ENCODE results near the gene MPPE1.

Gene MPPE1

GRCh38 chr18:11872479-11873136 is 35.5 kb downstream of the MPPE1 start:
- DNase-seq (ENCODE audit: extremely low read depth, insufficient read length), result no peak
- no peaks in the 10 kb centered on the region for H3K36me3 ChIP-seq (ENCODE audit: control insufficient read depth, insufficient read depth, low read length)
- no peak overlapping the region for H3K4me3 ChIP-seq (replicated peaks; ENCODE audit: low read depth, low read length)
- TF ChIP-seq, protein P1, sequence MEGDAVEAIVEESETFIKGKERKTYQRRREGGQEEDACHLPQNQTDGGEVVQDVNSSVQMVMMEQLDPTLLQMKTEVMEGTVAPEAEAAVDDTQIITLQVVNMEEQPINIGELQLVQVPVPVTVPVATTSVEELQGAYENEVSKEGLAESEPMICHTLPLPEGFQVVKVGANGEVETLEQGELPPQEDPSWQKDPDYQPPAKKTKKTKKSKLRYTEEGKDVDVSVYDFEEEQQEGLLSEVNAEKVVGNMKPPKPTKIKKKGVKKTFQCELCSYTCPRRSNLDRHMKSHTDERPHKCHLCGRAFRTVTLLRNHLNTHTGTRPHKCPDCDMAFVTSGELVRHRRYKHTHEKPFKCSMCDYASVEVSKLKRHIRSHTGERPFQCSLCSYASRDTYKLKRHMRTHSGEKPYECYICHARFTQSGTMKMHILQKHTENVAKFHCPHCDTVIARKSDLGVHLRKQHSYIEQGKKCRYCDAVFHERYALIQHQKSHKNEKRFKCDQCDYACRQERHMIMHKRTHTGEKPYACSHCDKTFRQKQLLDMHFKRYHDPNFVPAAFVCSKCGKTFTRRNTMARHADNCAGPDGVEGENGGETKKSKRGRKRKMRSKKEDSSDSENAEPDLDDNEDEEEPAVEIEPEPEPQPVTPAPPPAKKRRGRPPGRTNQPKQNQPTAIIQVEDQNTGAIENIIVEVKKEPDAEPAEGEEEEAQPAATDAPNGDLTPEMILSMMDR (IDR thresholded peaks at IDR 0.05; ENCODE audit: insufficient read depth, low read length, poor library complexity, severe bottlenecking), result peak; percentile 55
- no peaks in the 10 kb centered on the region for H3K27me3 ChIP-seq (replicated peaks; ENCODE audit: control insufficient read depth, insufficient read depth, low read length)

DNA sequence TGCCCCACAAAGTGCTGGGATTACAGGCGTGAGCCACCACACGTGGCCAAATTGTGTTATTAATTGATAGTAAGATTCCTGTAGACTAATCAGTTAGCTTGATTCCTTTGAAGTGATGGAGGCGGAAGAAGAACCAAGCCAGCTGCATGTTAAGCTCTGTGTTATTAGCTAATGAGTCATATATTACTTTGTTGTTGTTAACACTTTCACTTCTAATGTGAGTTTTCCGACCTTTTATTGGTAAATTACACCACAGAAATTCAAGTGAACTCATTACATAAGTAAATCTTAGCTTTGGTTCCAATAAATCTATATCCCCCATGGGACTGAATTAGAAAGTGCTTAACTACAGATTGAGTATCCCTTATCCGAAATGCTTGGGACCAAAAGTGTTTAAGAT is 36.6 kb downstream of the MPPE1 start:
- Histone ChIP-seq H3K4me3 (replicated peaks; ENCODE audit: low read depth, low read length) (no peak overlapping the region), H3K36me3 (ENCODE audit: control insufficient read depth, insufficient read depth, low read length) (no peaks in the 10 kb centered on the region), H3K27me3 (replicated peaks; ENCODE audit: control insufficient read depth, insufficient read depth, low read length) (no peaks in the 10 kb centered on the region)
- peak; percentile 57 for DNase-seq (ENCODE audit: extremely low read depth, insufficient read length)
- TF ChIP-seq, protein P1 (IDR thresholded peaks at IDR 0.05; ENCODE audit: insufficient read depth, low read length, poor library complexity, severe bottlenecking), result no peak

DNA sequence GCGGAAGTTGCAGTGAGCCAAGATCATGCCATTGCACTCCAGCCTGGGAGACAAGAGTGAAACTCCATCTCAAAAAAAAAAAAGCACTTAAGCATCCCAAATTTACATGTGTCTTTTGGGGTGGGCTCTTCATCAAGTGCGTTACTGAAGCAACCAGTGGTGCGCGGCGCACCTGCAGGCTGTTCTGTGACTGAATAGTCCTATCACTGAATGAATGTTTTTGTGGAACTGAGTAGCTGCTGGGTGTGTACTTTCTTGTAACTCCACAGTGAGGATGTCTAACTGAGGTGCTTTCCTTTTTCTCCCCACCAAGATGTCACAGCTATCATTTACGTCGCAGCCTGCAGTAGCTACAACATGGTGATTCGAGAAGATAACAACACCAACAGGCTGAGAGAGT is 39.9 kb downstream of the MPPE1 start:
- no peak for DNase-seq (ENCODE audit: extremely low read depth, insufficient read length)
- TF ChIP-seq, protein P1 (IDR thresholded peaks at IDR 0.05; ENCODE audit: insufficient read depth, low read length, poor library complexity, severe bottlenecking), result no peak
- no peak overlapping the region for H3K4me3 ChIP-seq (replicated peaks; ENCODE audit: low read depth, low read length)

GRCh38 chr18:11866764-11867163 is 41.4 kb downstream of the MPPE1 start:
- Histone ChIP-seq H3K4me3 (replicated peaks; ENCODE audit: low read depth, low read length) (no peak overlapping the region), H3K27me3 (replicated peaks; ENCODE audit: control insufficient read depth, insufficient read depth, low read length) (no peaks in the 10 kb centered on the region)
- no peak for DNase-seq (ENCODE audit: extremely low read depth, insufficient read length)

More for the DNA sequence above, 39.9 kb downstream of the MPPE1 start:
- no peaks in the 10 kb centered on the region for H3K36me3 ChIP-seq (ENCODE audit: control insufficient read depth, insufficient read depth, low read length)
- no peaks in the 10 kb centered on the region for H3K27me3 ChIP-seq (replicated peaks; ENCODE audit: control insufficient read depth, insufficient read depth, low read length)

GRCh38 chr18:11866329-11866728 is 41.8 kb downstream of the MPPE1 start:
- no peak for DNase-seq (ENCODE audit: extremely low read depth, insufficient read length)
- TF ChIP-seq, protein P1 (IDR thresholded peaks at IDR 0.05; ENCODE audit: insufficient read depth, low read length, poor library complexity, severe bottlenecking), result no peak
- H3K4me3 ChIP-seq (replicated peaks; ENCODE audit: low read depth, low read length), result no peak overlapping the region
- H3K36me3 ChIP-seq (ENCODE audit: control insufficient read depth, insufficient read depth, low read length), result no peaks in the 10 kb centered on the region
- no peaks in the 10 kb centered on the region for H3K27me3 ChIP-seq (replicated peaks; ENCODE audit: control insufficient read depth, insufficient read depth, low read length)

More at GRCh38 chr18:11866764-11867163, 41.4 kb downstream of the MPPE1 start:
- H3K36me3 ChIP-seq (ENCODE audit: control insufficient read depth, insufficient read depth, low read length), result no peaks in the 10 kb centered on the region
- TF ChIP-seq, protein P1 (IDR thresholded peaks at IDR 0.05; ENCODE audit: insufficient read depth, low read length, poor library complexity, severe bottlenecking), result no peak

DNA sequence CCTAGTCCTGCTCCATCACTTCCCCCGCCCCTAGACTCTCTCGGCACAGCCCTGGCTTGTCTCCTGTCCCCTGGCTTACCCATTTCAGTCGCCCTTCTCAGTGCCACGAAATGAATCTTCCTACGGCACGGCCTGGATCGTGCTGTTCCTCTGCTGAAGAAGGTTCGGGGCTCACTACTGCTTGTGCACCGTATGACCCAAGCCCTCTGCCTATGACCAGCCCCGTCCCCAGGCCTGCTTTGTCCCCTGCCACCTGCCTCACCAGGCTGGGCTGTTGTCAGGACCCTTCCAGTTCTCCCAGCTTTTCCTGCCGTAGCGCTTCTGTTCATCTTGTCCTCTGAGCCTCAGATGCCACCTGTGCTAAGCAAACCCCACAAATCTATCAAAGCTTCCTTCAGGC is 43.0 kb downstream of the MPPE1 start:
- Histone ChIP-seq H3K4me3 (replicated peaks; ENCODE audit: low read depth, low read length) (no peak overlapping the region), H3K36me3 (ENCODE audit: control insufficient read depth, insufficient read depth, low read length) (no peaks in the 10 kb centered on the region), H3K27me3 (replicated peaks; ENCODE audit: control insufficient read depth, insufficient read depth, low read length) (no peaks in the 10 kb centered on the region)
- no peak for DNase-seq (ENCODE audit: extremely low read depth, insufficient read length)
- TF ChIP-seq, protein P1 (IDR thresholded peaks at IDR 0.05; ENCODE audit: insufficient read depth, low read length, poor library complexity, severe bottlenecking), result no peak
